KOPT-K1 (cell line): ENCODE results near the gene ITGA6.
A peak's percentile ranks its signal among the peaks of the same experiment; 100 is the strongest.

Source experiments
- H3K27ac ChIP-seq: fragments of 200-600 bp; sonication (generic); 2 replicates; pipeline ENCODE4 v1.5.1; 2016; ENCODE audit warnings: antibody characterized with exemption, mild to moderate bottlenecking, low read depth, low read length; ENCODE audit not compliant: poor library complexity, severe bottlenecking
- H3K36me3 ChIP-seq: fragments of 200-600 bp; sonication (generic); 2 replicates; pipeline ENCODE4 v1.5.1; 2017; ENCODE audit warnings: antibody characterized with exemption, mild to moderate bottlenecking, low read length, moderate library complexity; ENCODE audit not compliant: insufficient read depth
- H3K9me3 ChIP-seq: fragments of 200-600 bp; sonication (generic); 2 replicates; pipeline ENCODE4 v1.5.1; 2017; ENCODE audit warnings: antibody characterized with exemption, low read length, mild to moderate bottlenecking; ENCODE audit not compliant: insufficient read depth, poor library complexity, severe bottlenecking

The ITGA6 gene

GRCh38 chr2:172405673-172406072 is 21.7 kb upstream of the ITGA6 start:
- Histone ChIP-seq H3K9me3 (no peaks in the 10 kb centered on the region), H3K36me3 (no peaks in the 10 kb centered on the region)

GRCh38 chr2:172408143-172408766 is 19.1 kb upstream of the ITGA6 start:
- Histone ChIP-seq H3K9me3 (no peaks in the 10 kb centered on the region), H3K27ac (no peak overlapping the region), H3K36me3 (no peaks in the 10 kb centered on the region)

More at GRCh38 chr2:172405673-172406072, 21.7 kb upstream of the ITGA6 start:
- no peak overlapping the region for H3K27ac ChIP-seq

GRCh38 chr2:172409042-172409441 is 18.3 kb upstream of the ITGA6 start:
- Histone ChIP-seq H3K36me3 (no peaks in the 10 kb centered on the region), H3K9me3 (no peaks in the 10 kb centered on the region), H3K27ac (no peak overlapping the region)

GRCh38 chr2:172412984-172413492 is 14.3 kb upstream of the ITGA6 start:
- no peak overlapping the region for H3K27ac ChIP-seq
- no peaks in the 10 kb centered on the region for H3K9me3 ChIP-seq
- no peaks in the 10 kb centered on the region for H3K36me3 ChIP-seq

DNA sequence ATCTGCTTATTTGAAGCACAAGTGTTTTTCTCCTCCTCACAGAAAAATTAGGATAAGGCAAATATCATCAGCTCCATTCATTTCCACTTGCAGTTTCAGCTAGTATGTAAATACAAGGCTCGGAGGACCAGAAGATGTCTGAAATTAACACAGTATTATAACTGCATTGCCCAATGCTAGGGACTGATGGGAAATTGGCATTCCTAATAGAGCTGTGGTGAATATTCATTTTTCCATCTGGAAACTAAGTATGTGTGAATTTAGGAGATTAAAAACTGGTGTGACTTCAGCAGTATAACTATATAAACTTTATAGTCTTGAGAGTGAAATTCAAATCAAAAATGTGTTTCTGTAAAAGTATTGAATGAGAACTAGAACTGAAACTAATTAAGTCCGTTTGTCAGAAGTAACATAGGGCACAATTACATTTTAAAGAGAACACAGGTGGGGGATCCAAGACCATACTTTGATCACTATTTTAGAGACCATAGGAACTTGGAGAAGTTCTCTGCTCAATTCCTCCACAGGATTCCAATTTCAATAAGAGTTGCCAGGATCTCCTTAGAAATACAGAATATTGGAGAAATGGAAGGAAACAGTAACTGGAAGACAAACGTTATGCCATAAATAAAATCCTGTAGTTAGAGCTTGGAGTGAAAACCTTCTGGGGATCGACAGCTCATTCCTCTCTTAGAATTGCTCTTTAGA is 12.1 kb upstream of the ITGA6 start:
- Histone ChIP-seq H3K36me3 (no peaks in the 10 kb centered on the region), H3K9me3 (no peaks in the 10 kb centered on the region), H3K27ac (no peak overlapping the region)

- Histone ChIP-seq H3K9me3 (no peaks in the 10 kb centered on the region), H3K27ac (no peak overlapping the region), H3K36me3 (no peaks in the 10 kb centered on the region)
Observed at GRCh38 chr2:172415865-172416183, 11.6 kb upstream of the ITGA6 start.

DNA sequence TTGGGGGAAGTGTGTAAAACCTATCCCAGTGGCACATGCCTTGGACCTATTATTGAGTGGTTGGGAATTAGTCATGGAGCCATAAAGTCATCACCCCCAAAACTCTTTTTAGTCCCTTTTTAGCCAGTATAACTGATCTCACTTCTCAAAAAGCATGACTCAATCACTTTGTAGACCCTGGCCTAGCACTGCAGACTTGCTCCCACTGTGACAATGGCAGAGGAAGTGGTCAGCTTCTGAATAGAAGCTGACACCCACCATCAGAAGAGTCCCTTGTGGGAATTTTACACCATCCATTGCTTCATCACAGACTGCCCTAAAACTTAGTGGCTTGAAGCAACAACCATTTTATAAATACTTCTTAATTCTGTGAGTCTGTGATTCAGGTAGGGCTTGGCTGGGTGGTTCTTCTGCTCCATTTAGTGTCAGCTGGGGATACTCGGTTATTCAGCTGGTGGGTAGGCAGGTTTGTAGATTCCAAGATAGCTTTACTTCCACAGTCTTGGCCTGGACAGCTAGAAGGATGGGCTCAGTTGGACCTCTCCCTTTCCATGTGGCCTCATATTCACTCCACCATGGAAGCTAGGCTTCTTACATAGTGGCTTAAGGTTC is 10.8 kb upstream of the ITGA6 start:
- H3K27ac ChIP-seq: no peak overlapping the region
- no peaks in the 10 kb centered on the region for H3K36me3 ChIP-seq
- no peaks in the 10 kb centered on the region for H3K9me3 ChIP-seq

- H3K36me3 ChIP-seq: no peaks in the 10 kb centered on the region
- H3K9me3 ChIP-seq: no peaks in the 10 kb centered on the region
- H3K27ac ChIP-seq: no peak overlapping the region
Observed at GRCh38 chr2:172420216-172420615, 7.2 kb upstream of the ITGA6 start.

GRCh38 chr2:172423160-172423559 is 4.2 kb upstream of the ITGA6 start:
- no peaks in the 10 kb centered on the region for H3K36me3 ChIP-seq
- no peaks in the 10 kb centered on the region for H3K9me3 ChIP-seq
- H3K27ac ChIP-seq: peak overlapping the region; percentile 7

DNA sequence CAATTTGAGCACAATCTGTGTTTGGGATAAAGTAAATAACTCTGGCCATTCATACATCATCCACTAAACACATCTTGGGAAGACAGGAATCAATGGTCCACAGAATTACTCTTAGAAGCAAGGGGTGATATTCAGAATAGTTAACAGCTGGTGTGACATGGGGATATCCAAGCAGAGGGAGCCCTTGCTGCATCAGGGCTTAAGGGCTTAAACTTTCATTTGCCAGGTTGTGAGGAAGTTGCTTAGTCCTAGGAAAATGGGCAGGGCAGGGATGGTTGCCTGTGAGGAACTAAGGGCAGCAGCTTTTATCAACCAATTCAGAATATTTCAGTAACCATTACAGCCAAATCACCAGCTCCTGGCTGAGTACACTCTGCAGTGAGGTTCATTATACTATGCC is 2.0 kb upstream of the ITGA6 start:
- Histone ChIP-seq H3K9me3 (no peaks in the 10 kb centered on the region), H3K27ac (no peak overlapping the region), H3K36me3 (no peaks in the 10 kb centered on the region)

GRCh38 chr2:172426635-172427255 is 641 bp upstream of the ITGA6 start:
- no peaks in the 10 kb centered on the region for H3K9me3 ChIP-seq
- H3K36me3 ChIP-seq: no peaks in the 10 kb centered on the region
- H3K27ac ChIP-seq: peak overlapping the region; percentile 54

GRCh38 chr2:172427990-172428831 is 825 bp downstream of the ITGA6 start:
- no peaks in the 10 kb centered on the region for H3K36me3 ChIP-seq
- H3K27ac ChIP-seq: peak overlapping the region; percentile 54
- H3K9me3 ChIP-seq: no peaks in the 10 kb centered on the region

GRCh38 chr2:172428832-172429210 is 1.4 kb downstream of the ITGA6 start:
- Histone ChIP-seq H3K9me3 (no peaks in the 10 kb centered on the region), H3K36me3 (no peaks in the 10 kb centered on the region), H3K27ac (no peak overlapping the region)

DNA sequence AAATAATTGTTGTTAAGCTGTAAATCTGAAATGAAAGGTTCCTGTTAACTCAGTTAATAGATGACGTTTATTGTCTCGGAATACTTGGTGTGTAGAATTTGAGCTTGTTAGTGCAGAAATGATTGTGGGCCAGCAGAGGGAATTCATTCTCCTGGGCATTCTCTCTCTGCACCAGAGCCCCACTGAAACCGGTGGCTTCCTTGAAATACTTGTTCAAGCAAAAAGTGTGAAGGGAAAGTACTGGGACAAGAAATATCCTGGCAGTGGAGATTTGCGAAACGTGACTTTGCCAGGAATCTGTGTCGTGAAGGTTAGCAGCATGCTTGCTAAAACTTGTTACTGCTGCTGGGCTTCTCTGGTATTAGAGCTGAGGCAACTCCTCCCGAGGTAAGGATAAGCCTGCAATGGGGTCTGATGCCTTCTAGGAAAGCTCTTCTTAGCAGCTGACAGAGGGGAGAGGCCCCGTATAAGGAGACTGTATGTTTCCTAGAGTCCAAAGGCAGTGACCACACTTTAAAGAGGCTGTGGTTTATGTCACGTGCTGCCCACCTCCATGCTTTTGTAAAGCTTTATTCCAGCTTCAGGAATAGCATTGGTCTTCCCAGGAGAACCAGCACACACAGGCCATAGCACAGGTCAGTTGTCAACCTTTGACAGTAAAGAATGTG is 2.0 kb downstream of the ITGA6 start:
- H3K27ac ChIP-seq: no peak overlapping the region
- H3K9me3 ChIP-seq: no peaks in the 10 kb centered on the region
- H3K36me3 ChIP-seq: no peaks in the 10 kb centered on the region
